ENCODE measurements around the gene FN3KRP. TPM values are rescaled to one million over a fixed set of nuclear protein-coding genes. Genes with fewer than 3 reads are reported as not detected.

The FN3KRP gene
- total and polyA plus RNA-seq, 10 of the 15 experiments (the other 5 are each of a cell fraction or from before 2014, with no cell fraction given), result 1.8 to 50.5 (median 26.5) TPM

GRCh38 chr17:82703935-82704865 is 12.3 kb upstream of the FN3KRP start:
- BruUV-seq (replicated peaks), result no TSS peak
- DNase-seq (ENCODE audit: low read depth, low spot score), result no peak
- WGBS (ENCODE audit: insufficient coverage, insufficient replicate concordance, low lambda C conversion rate, missing lambda C conversion rate), result 63% methylated on average over 37 of the region's 38 CpGs
- no peak for ATAC-seq
- H3K36me3 ChIP-seq (ENCODE audit: control insufficient read depth in 2 of 2, insufficient read depth in 2 of 2, low read length in 1 of 2), result no peaks in the 10 kb centered on the region
- H3K9me3 ChIP-seq (replicated peaks; ENCODE audit: control insufficient read depth, insufficient read depth, low read length), result no peaks in the 10 kb centered on the region
- H3K27ac ChIP-seq (ENCODE audit: control insufficient read depth, insufficient read depth), result no peak overlapping the region
- ChIA-PET SMC1A (ENCODE audit: uncharacterized antibody, unreplicated experiment) (interaction anchor here (0.6 kb wide), 1 partner anchor 61 kb away, joined by 3 read pairs; no protein-coding TSS in a partner anchor), CTCF (no interaction called here), POLR2A (no interaction called here), RAD21 (ENCODE audit: unreplicated experiment) (no interaction called here)
- no peak for FAIRE-seq
- intact Hi-C loops (cut with micrococcal nuclease; ENCODE audit: unreplicated experiment), result no loop called here
- no peak overlapping the region for H3K4me2 ChIP-seq (ENCODE audit: control insufficient read depth, insufficient read depth)
- H3K79me2 ChIP-seq (ENCODE audit: control insufficient read depth, insufficient read depth, low read length), result no peaks in the 10 kb centered on the region
- H3K4me1 ChIP-seq (ENCODE audit: control insufficient read depth, insufficient read depth, low read length), result peaks cover 9% of the 10 kb centered on the region
- H3K27me3 ChIP-seq (replicated peaks in 1 of 2; ENCODE audit: control insufficient read depth in 2 of 2, insufficient read depth in 2 of 2, low read length in 1 of 2), result no peaks in the 10 kb centered on the region
- no peak overlapping the region for H3K4me3 ChIP-seq
- no peaks in the 10 kb centered on the region for H4K20me1 ChIP-seq (ENCODE audit: control insufficient read depth, insufficient read depth)
- no peak overlapping the region for H3K9ac ChIP-seq (ENCODE audit: control insufficient read depth, insufficient read depth, low read length)
- 0 out of 4 replicates have a peak, but pooled peaks of 1 of the 2 experiments have one; percentile 3 for TF ChIP-seq BHLHE40 (IDR thresholded peaks at IDR 0.05; ENCODE audit: borderline replicate concordance in 1 of 2, low read depth in 2 of 2, low read length in 1 of 2)
- TF ChIP-seq MTA3 (IDR thresholded peaks at IDR 0.05; ENCODE audit: borderline replicate concordance, low read length), result no peak
- in situ Hi-C loops (cut with MboI), result no loop called here
- no peak overlapping the region for H2AFZ ChIP-seq (ENCODE audit: control insufficient read depth, low read depth, low read length)

GRCh38 chr17:82704886-82705285 is 11.6 kb upstream of the FN3KRP start:
- no peak overlapping the region for H3K27ac ChIP-seq (ENCODE audit: control insufficient read depth, insufficient read depth)
- intact Hi-C loops (cut with micrococcal nuclease; ENCODE audit: unreplicated experiment), result no loop called here
- H3K36me3 ChIP-seq (ENCODE audit: control insufficient read depth in 2 of 2, insufficient read depth in 2 of 2, low read length in 1 of 2), result no peaks in the 10 kb centered on the region
- H3K9me3 ChIP-seq (replicated peaks; ENCODE audit: control insufficient read depth, insufficient read depth, low read length), result no peaks in the 10 kb centered on the region
- no peaks in the 10 kb centered on the region for H3K79me2 ChIP-seq (ENCODE audit: control insufficient read depth, insufficient read depth, low read length)
- no peak overlapping the region for H2AFZ ChIP-seq (ENCODE audit: control insufficient read depth, low read depth, low read length)
- RAD21 ChIA-PET (ENCODE audit: unreplicated experiment), result no interaction called here
- in situ Hi-C loops (cut with MboI), result no loop called here
- H3K27me3 ChIP-seq (replicated peaks in 1 of 2; ENCODE audit: control insufficient read depth in 2 of 2, insufficient read depth in 2 of 2, low read length in 1 of 2), result no peaks in the 10 kb centered on the region
- CTCF ChIA-PET, result no interaction called here
- H3K4me1 ChIP-seq (ENCODE audit: control insufficient read depth, insufficient read depth, low read length), result peaks cover 10% of the 10 kb centered on the region
- FAIRE-seq (no peak), ATAC-seq (no peak), DNase-seq (ENCODE audit: low read depth, low spot score) (no peak)
- H3K4me3 ChIP-seq, result no peak overlapping the region
- SMC1A ChIA-PET (ENCODE audit: uncharacterized antibody, unreplicated experiment), result interaction anchor here (0.6 kb wide), 1 partner anchor 62 kb away, joined by 3 read pairs; no protein-coding TSS in a partner anchor
- no peak overlapping the region for H3K4me2 ChIP-seq (ENCODE audit: control insufficient read depth, insufficient read depth)
- no TSS peak for BruUV-seq (replicated peaks)
- POLR2A ChIA-PET, result no interaction called here
- TF ChIP-seq ZZZ3 (IDR thresholded peaks at IDR 0.05; ENCODE audit: control insufficient read depth, insufficient read length, low read depth) (no peak), NRF1 (conservative IDR thresholded peaks at IDR 0.05; ENCODE audit: low read depth, low read length) (no peak), BMI1 (IDR thresholded peaks at IDR 0.05; ENCODE audit: borderline replicate concordance) (no peak), IRF5 (IDR thresholded peaks at IDR 0.05; ENCODE audit: borderline replicate concordance) (no peak), NFYB (IDR thresholded peaks at IDR 0.05; ENCODE audit: insufficient read depth, low read depth, low read length) (no peak), BCL11A (IDR thresholded peaks at IDR 0.05; ENCODE audit: low read depth, low read length) (no peak), SREBF1 (IDR thresholded peaks at IDR 0.05; ENCODE audit: low read length) (no peak), SMARCA5 (IDR thresholded peaks at IDR 0.05) (no peak), SIX5 (IDR thresholded peaks at IDR 0.05; ENCODE audit: low read depth, low read length, severe bottlenecking) (no peak), SMC3 (IDR thresholded peaks at IDR 0.05; ENCODE audit: borderline replicate concordance, low read length) (no peak), ASH2L (IDR thresholded peaks at IDR 0.05; ENCODE audit: borderline replicate concordance, low read depth) (no peak), RB1 (IDR thresholded peaks at IDR 0.05; ENCODE audit: borderline replicate concordance) (no peak)
- WGBS (ENCODE audit: insufficient coverage, insufficient replicate concordance, low lambda C conversion rate, missing lambda C conversion rate), result 73% methylated on average over 13 of the region's 13 CpGs
- H4K20me1 ChIP-seq (ENCODE audit: control insufficient read depth, insufficient read depth), result no peaks in the 10 kb centered on the region
- H3K9ac ChIP-seq (ENCODE audit: control insufficient read depth, insufficient read depth, low read length), result no peak overlapping the region

Data from GM12878 (cell line).